Spleen (tissue), 11 donors: ENCODE results near the gene FDPS. TPM values are rescaled to one million over a fixed set of nuclear protein-coding genes. Genes with fewer than 3 reads are reported as not detected.

Experiments
- DNase-seq: peaks from one replicate; pipeline ENCODE4 v3.0.0-alpha.2; 2020
- H3K27ac ChIP-seq, 8 donors: fragments of 200-600 bp; sonication (generic) in 7 of 8; 1 replicate in 4 of 8; 2 replicates in 4 of 8; pipeline versions ENCODE4 v1.5.0 to v1.8.0; 2016 to 2021; ENCODE audit warnings: inconsistent platforms in 4 of 8, mild to moderate bottlenecking in 4 of 8, moderate library complexity in 1 of 8
- H3K27me3 ChIP-seq, 7 donors: fragments of 200-600 bp; sonication (generic) in 6 of 7; replicated peaks in 1 of 7; 1 replicate in 4 of 7; 2 replicates in 3 of 7; pipeline versions ENCODE4 v1.5.0 to v1.8.0; 2016 to 2021; ENCODE audit warnings: inconsistent platforms in 3 of 7, mild to moderate bottlenecking in 1 of 7
- H3K36me3 ChIP-seq, 6 donors: fragments of 200-600 bp; sonication (generic) in 5 of 6; 1 replicate in 4 of 6; 2 replicates in 2 of 6; pipeline versions ENCODE4 v1.5.0 to v1.8.0; 2016 to 2021; ENCODE audit warnings: inconsistent platforms in 2 of 6
- H3K4me1 ChIP-seq, 6 donors: fragments of 200-600 bp; sonication (generic) in 5 of 6; 1 replicate in 3 of 6; 2 replicates in 3 of 6; pipeline versions ENCODE4 v1.5.0 to v1.8.0; 2016 to 2021; ENCODE audit warnings: inconsistent platforms in 3 of 6
- H3K4me3 ChIP-seq, 8 donors: fragments of 200-600 bp; sonication (generic) in 7 of 8; 1 replicate in 4 of 8; 2 replicates in 4 of 8; pipeline versions ENCODE4 v1.5.0 to v1.8.0; 2016 to 2021; ENCODE audit warnings: inconsistent platforms in 4 of 8, mild to moderate bottlenecking in 4 of 8, moderate library complexity in 2 of 8
- H3K9me3 ChIP-seq, 8 donors: fragments of 200-600 bp; sonication (generic) in 7 of 8; 1 replicate in 4 of 8; 2 replicates in 4 of 8; pipeline versions ENCODE4 v1.5.0 to v1.8.0; 2016 to 2021; ENCODE audit warnings: inconsistent platforms in 4 of 8
- CTCF ChIP-seq, 11 experiments: fragments of 200-600 bp in 7 of 11; fragments of 450-650 bp in 4 of 11; sonication (generic) in 4 of 11; IDR thresholded peaks in 8 of 11; conservative IDR thresholded peaks in 3 of 11; 1 replicate in 7 of 11; 2 replicates in 4 of 11; pipeline versions ENCODE4 v1.4.0 to v1.8.0; 2016 to 2021; ENCODE audit warnings: antibody characterized with exemption in 11 of 11, inconsistent platforms in 4 of 11, mild to moderate bottlenecking in 1 of 11
- POLR2A ChIP-seq, 3 donors: fragments of 450-650 bp; IDR thresholded peaks; one replicate each; pipeline ENCODE4 v1.5.1; 2017; ENCODE audit warnings: antibody characterized with exemption in 3 of 3, mild to moderate bottlenecking in 1 of 3
- POLR2AphosphoS5 ChIP-seq, 3 donors: sonication (generic); formaldehyde crosslinking; IDR thresholded peaks; one replicate each; pipeline ENCODE4 v1.5.1; 2017; ENCODE audit warnings: antibody characterized with exemption in 3 of 3
- WGBS, 5 donors: extraction: QIAGEN DNeasy Blood & Tissue Kit in 3 of 5; methylation state at CpG; one replicate each; pipeline versions ENCODE4 v1.1.5 to v1.1.7; 2013 to 2018; 5-methylcytosine and 5-hydroxymethylcytosine counted together
- intact Hi-C: fragments of 100-400 bp; cut with DNase I; formaldehyde crosslinking; loops from one replicate; pipeline ENCODE4 v1.15.0; 2023; ENCODE audit warnings: low total_unique reads
- polyA plus RNA-seq, 3 donors: library from polyadenylated mRNA; stranded (reverse); fragments of 200-250 nt; gene quantifications; one replicate each; pipeline ENCODE4 v1.2.1, GENCODE V29; 2013
- total RNA-seq, 7 donors: library from RNA; depleted of rRNA in 3 of 7; stranded (reverse); fragments of >200 nt in 3 of 7; fragmentation: NEBNext Ultra II Directional in 4 of 7; extraction: Animal tissue kit (Norgen Biotek cat#: 25700) in 4 of 7; gene quantifications; one replicate each; pipeline versions ENCODE4 v1.1.0 to v1.2.1, GENCODE V29; 2016 to 2021
- donor health status: healthy with polysubstance abuse.
- donor health status: DM: no; HTN: no; CAD: no; lungs with moderate emphysema.
- donor health status: DM: no; HTN: no; CAD: no.
- donor health status: Bipolar disorder and iron deficiency.
- donor health status: healthy.
- donor health status: DM: no; HTN: no; CAD: no.
- donor health status: DM: yes; HTN: yes; CAD: no.

FDPS gene
- total and polyA plus RNA-seq, 10 donors = 84.5 to 134 (median 105) TPM

- TF ChIP-seq POLR2AphosphoS5 (IDR thresholded peaks at IDR 0.05) (no peak), CTCF (IDR thresholded peaks at IDR 0.05 in 8 of 11, conservative IDR thresholded peaks at IDR 0.05 in 3 of 11) (no peak), POLR2A (IDR thresholded peaks at IDR 0.05) (no peak)
- intact Hi-C loops = no loop called here
- no peak for DNase-seq
- no peak overlapping the region for H3K4me3 ChIP-seq
- H3K27ac ChIP-seq = no peak overlapping the region
- H3K27me3 ChIP-seq = peaks cover 0 to 15% (median 6%) of the 10 kb centered on the region in 7 donors
- 89 to 95% (median 91%) methylated on average over 9 of the region's 9 CpGs for WGBS, 5 donors
- no peaks in the 10 kb centered on the region for H3K4me1 ChIP-seq
- H3K9me3 ChIP-seq = no peaks in the 10 kb centered on the region
- no peaks in the 10 kb centered on the region for H3K36me3 ChIP-seq
Observed at GRCh38 chr1:155300553-155301329, 7.9 kb upstream of the FDPS start.

GRCh38 chr1:155301342-155301841 lies 7.3 kb upstream of the FDPS start, which contains the start of gene PKLR:
Gene PKLR (minus strand): TSS chr1:155301438. CDS start chr1:155301395, 43 bp downstream.
- no peak for DNase-seq
- no peaks in the 10 kb centered on the region for H3K4me1 ChIP-seq
- H3K36me3 ChIP-seq = no peaks in the 10 kb centered on the region
- no peak within 1 kb of the TSS for H3K27ac ChIP-seq
- TF ChIP-seq POLR2AphosphoS5 (IDR thresholded peaks at IDR 0.05) (no peak), POLR2A (IDR thresholded peaks at IDR 0.05) (no peak)
- no peaks in the 10 kb centered on the region for H3K9me3 ChIP-seq
- peaks cover 0 to 8% (median 0%) of the 10 kb centered on the region in 7 donors for H3K27me3 ChIP-seq
- no peak within 1 kb of the TSS for H3K4me3 ChIP-seq
- WGBS, 5 donors = 76 to 92% (median 85%) methylated on average over 5 of the region's 5 CpGs
- intact Hi-C loops = no loop called here

DNA sequence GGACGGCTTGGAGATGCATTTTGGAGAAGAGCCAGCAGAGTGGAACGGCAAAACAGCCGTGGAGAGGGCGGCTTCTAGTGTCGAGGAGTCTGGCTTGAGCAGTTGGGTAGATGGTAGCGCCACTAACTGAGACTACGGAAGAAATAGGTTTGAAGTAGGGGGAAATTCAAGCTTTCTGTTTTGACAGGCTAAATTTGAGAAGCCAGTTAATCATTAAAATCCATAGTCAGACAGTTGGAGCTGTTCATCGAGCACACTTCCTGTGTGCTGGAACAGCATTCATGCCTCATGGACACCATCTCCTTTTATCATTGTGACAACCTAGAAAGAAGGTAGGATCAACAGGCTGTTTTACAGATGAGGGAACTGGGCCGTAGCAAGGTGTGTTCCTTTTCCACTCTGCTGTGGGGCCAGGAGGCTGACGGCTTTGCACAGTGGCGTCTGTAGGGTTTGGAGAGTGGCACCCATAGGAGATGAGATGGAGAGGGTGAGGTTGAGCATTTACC lies 4.1 kb upstream of the FDPS start:
- intact Hi-C loops = no loop called here
- TF ChIP-seq POLR2A (IDR thresholded peaks at IDR 0.05) (no peak), POLR2AphosphoS5 (IDR thresholded peaks at IDR 0.05) (no peak), CTCF (IDR thresholded peaks at IDR 0.05 in 8 of 11, conservative IDR thresholded peaks at IDR 0.05 in 3 of 11) (no peak)
- Histone ChIP-seq H3K27ac (no peak overlapping the region), H3K27me3 (no peaks in the 10 kb centered on the region), H3K36me3 (no peaks in the 10 kb centered on the region), H3K9me3 (no peaks in the 10 kb centered on the region), H3K4me1 (peaks cover 3 to 18% (median 15%) of the 10 kb centered on the region in 6 donors), H3K4me3 (no peak overlapping the region)
- DNase-seq = no peak
- 81 to 89% (median 83%) methylated on average over 10 to 11 of the region's 11 CpGs for WGBS, 5 donors

DNA sequence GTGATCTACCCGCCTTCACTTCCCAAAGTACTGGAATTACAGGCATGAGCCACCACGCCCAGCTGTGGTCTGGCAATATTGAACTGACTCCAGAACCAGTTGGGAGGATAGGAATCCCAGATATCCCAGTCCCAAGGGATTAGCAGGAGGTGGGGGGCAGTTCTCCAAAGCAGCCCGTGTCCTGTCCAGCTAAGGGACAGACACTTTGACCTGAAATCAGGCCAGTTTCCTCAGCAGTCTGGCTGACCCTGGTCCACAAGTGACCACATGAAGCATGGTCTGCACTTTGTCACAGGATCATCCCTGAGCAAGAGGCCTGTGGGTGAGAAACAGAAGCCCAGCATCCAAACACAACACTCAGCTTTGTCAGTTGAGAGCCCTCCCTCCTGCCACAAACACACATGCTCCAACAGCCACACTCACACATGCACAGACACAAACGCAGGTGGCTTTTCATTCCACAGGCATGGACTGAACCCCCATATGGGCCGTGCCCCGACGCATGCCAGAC lies 2.7 kb upstream of the FDPS start:
- WGBS, 5 donors = 75 to 91% (median 89%) methylated on average over 7 of the region's 7 CpGs

More for the DNA sequence above, 2.7 kb upstream of the FDPS start:
- Histone ChIP-seq H3K27me3 (no peaks in the 10 kb centered on the region), H3K4me1 (peaks cover 12 to 32% (median 28%) of the 10 kb centered on the region in 6 donors), H3K4me3 (no peak overlapping the region), H3K9me3 (no peaks in the 10 kb centered on the region), H3K27ac (no peak overlapping the region), H3K36me3 (peaks cover 0 to 10% (median 0%) of the 10 kb centered on the region in 6 donors)
- intact Hi-C loops = no loop called here
- TF ChIP-seq POLR2A (IDR thresholded peaks at IDR 0.05) = no peak
- no peak for TF ChIP-seq CTCF (IDR thresholded peaks at IDR 0.05 in 8 of 11, conservative IDR thresholded peaks at IDR 0.05 in 3 of 11)
- TF ChIP-seq POLR2AphosphoS5 (IDR thresholded peaks at IDR 0.05) = no peak
- no peak for DNase-seq
